Daoy (cell line): ENCODE results near the gene USP53. TPM values are rescaled to one million over a fixed set of nuclear protein-coding genes. Genes with fewer than 3 reads are reported as not detected.
"Not testable (repeated sequence)": the region's sequence is repeated elsewhere in the genome, so short reads cannot be mapped to it uniquely, and the experiment has no call there.

Experiments
- DNase-seq: peaks from one replicate; pipeline ENCODE4 v3.0.0-alpha.2; 2015; ENCODE audit warnings: low read depth
- total RNA-seq: library from RNA; depleted of rRNA; stranded (reverse); fragments of >200 nt; shearing (Covaris generic); gene quantifications from 2 replicates; pipeline ENCODE4 v1.2.3, GENCODE V29; 2014

Gene USP53
- total RNA-seq, 1 experiment from 2014 or later: 4.9 TPM

GRCh38 chr4:119228406-119228805 is 15.9 kb downstream of the USP53 start:
- no peak for DNase-seq

GRCh38 chr4:119229908-119230687 is 17.6 kb downstream of the USP53 start:
- no peak for DNase-seq

- no peak for DNase-seq
Observed at GRCh38 chr4:119231491-119231890, 19.0 kb downstream of the USP53 start.

GRCh38 chr4:119232286-119232685 is 19.8 kb downstream of the USP53 start:
- DNase-seq: no peak

GRCh38 chr4:119233191-119233590 is 20.7 kb downstream of the USP53 start:
- DNase-seq: no peak

GRCh38 chr4:119233750-119234149 is 21.2 kb downstream of the USP53 start:
- no peak for DNase-seq

- no peak for DNase-seq
Observed at GRCh38 chr4:119237201-119237600, 24.7 kb downstream of the USP53 start.

- no peak for DNase-seq
Observed at GRCh38 chr4:119237642-119238041, 25.1 kb downstream of the USP53 start.

GRCh38 chr4:119238068-119238722 is 25.7 kb downstream of the USP53 start:
- no peak for DNase-seq

- no peak for DNase-seq
Observed at GRCh38 chr4:119240128-119240527, 27.6 kb downstream of the USP53 start.

- DNase-seq: no peak
Observed at GRCh38 chr4:119240568-119240967, 28.1 kb downstream of the USP53 start.

- no peak for DNase-seq
Observed at GRCh38 chr4:119242417-119242816, 29.9 kb downstream of the USP53 start.

GRCh38 chr4:119243868-119244267 is 31.4 kb downstream of the USP53 start:
- DNase-seq: no peak

GRCh38 chr4:119244344-119244743 is 31.8 kb downstream of the USP53 start:
- no peak for DNase-seq

- no peak for DNase-seq
Observed at GRCh38 chr4:119244832-119245231, 32.3 kb downstream of the USP53 start.

GRCh38 chr4:119246177-119246733 is 33.7 kb downstream of the USP53 start:
- no peak for DNase-seq

GRCh38 chr4:119251037-119251436 is 38.5 kb downstream of the USP53 start:
- not testable (repeated sequence) for DNase-seq

- not testable (repeated sequence) for DNase-seq
Observed at GRCh38 chr4:119255223-119255622, 42.7 kb downstream of the USP53 start.

- DNase-seq: no peak
Observed at GRCh38 chr4:119260528-119260927, 48.0 kb downstream of the USP53 start.

GRCh38 chr4:119261986-119262385 is 49.5 kb downstream of the USP53 start:
- DNase-seq: no peak

- DNase-seq: no peak
Observed at GRCh38 chr4:119264743-119265142, 52.2 kb downstream of the USP53 start.

- DNase-seq: no peak
Observed at GRCh38 chr4:119266153-119266552, 53.6 kb downstream of the USP53 start.

- DNase-seq: no peak
Observed at GRCh38 chr4:119268466-119268865, 56.0 kb downstream of the USP53 start.
